CD4-positive, alpha-beta T cell treated with Interleukin-12 subunit alpha and Interleukin-12 subunit beta, for 1 hour (primary cell): ENCODE data around the gene GPR27.

Experiments used
- DNase-seq: peaks from one replicate; pipeline ENCODE4 v3.0.0-alpha.2; 2020

GPR27 gene

GRCh38 chr3:71734881-71735280 is 18.8 kb upstream of the GPR27 start:
- no peak for DNase-seq

GRCh38 chr3:71742621-71743020 is 11.0 kb upstream of the GPR27 start:
- no peak for DNase-seq

GRCh38 chr3:71744738-71745137 is 8.9 kb upstream of the GPR27 start:
- no peak for DNase-seq

GRCh38 chr3:71751602-71752001 is 2.1 kb upstream of the GPR27 start:
- no peak for DNase-seq

GRCh38 chr3:71752831-71753700 is 589 bp upstream of the GPR27 start:
- DNase-seq = no peak

- no peak for DNase-seq
Observed at GRCh38 chr3:71754610-71755253, 1.1 kb downstream of the GPR27 start.

- DNase-seq = no peak
Observed at GRCh38 chr3:71758091-71758490, 4.4 kb downstream of the GPR27 start.

- DNase-seq = no peak
Observed at GRCh38 chr3:71759401-71759800, 5.7 kb downstream of the GPR27 start.

GRCh38 chr3:71760140-71760539 is 6.5 kb downstream of the GPR27 start:
- DNase-seq = no peak

- DNase-seq = no peak
Observed at GRCh38 chr3:71763426-71763825, 9.8 kb downstream of the GPR27 start.

- DNase-seq = no peak
Observed at GRCh38 chr3:71771126-71771525, 17.5 kb downstream of the GPR27 start.

GRCh38 chr3:71771884-71772283 is 18.2 kb downstream of the GPR27 start:
- DNase-seq = no peak

GRCh38 chr3:71776538-71776937 is 22.9 kb downstream of the GPR27 start:
- no peak for DNase-seq

- DNase-seq = no peak
Observed at GRCh38 chr3:71778353-71778752, 24.7 kb downstream of the GPR27 start.

GRCh38 chr3:71779674-71780377 is 26.2 kb downstream of the GPR27 start:
- DNase-seq = peak; percentile 27

- DNase-seq = no peak
Observed at GRCh38 chr3:71780430-71780829, 26.8 kb downstream of the GPR27 start.

GRCh38 chr3:71783152-71783551 is 29.5 kb downstream of the GPR27 start:
- DNase-seq = no peak

GRCh38 chr3:71784201-71784913 is 30.7 kb downstream of the GPR27 start:
- no peak for DNase-seq

- DNase-seq = peak; percentile 22
Observed at GRCh38 chr3:71784914-71785531, 31.4 kb downstream of the GPR27 start, which contains the start of gene PROK2. Gene PROK2 (minus strand): TSS chr3:71785148. CDS start chr3:71785052, 96 bp downstream.

GRCh38 chr3:71785532-71786216 is 32.0 kb downstream of the GPR27 start:
- no peak for DNase-seq

GRCh38 chr3:71786217-71786549 is 32.5 kb downstream of the GPR27 start:
- no peak for DNase-seq

- DNase-seq = no peak
Observed at GRCh38 chr3:71786551-71786950, 32.9 kb downstream of the GPR27 start.
